Ureter (tissue), 1 donor: Measurements from ENCODE around the gene QRICH1. TPM values are rescaled to one million over a fixed set of nuclear protein-coding genes. Genes with fewer than 3 reads are reported as not detected.
A peak's percentile ranks its signal among the peaks of the same experiment; 100 is the strongest.

Experiments used
- DNase-seq: peaks from one replicate; pipeline ENCODE4 v3.0.0-alpha.2; 2020; ENCODE audit warnings: low spot score
- total RNA-seq: library from RNA; stranded (reverse); gene quantifications from one replicate; pipeline ENCODE4 v1.2.4, GENCODE V29; 2023
- donor health status: DM: yes; HTN: yes; CAD: no.

The QRICH1 gene
- total RNA-seq, 1 donor from 2014 or later: 131 TPM

DNA sequence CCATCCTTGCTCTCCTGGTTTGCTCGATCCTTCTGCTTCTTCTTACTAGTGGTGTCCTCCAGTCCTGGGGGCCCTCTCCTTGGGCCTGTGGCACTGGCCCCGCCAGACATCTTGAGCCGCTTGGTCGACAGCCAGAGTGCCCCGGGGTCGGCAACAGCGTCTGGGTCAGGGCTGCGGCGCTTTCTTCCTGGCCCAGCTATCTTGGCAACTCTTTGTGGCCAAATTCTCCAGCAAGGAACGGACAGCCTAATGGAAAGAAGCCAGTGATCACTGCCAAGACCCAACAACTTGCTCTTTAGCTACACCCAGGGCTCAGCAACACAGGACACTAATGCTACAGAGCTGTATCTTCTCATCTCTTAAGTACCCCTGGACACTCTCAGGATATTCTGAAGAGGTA lies 25.2 kb upstream of the QRICH1 start:
- no peak for DNase-seq

DNA sequence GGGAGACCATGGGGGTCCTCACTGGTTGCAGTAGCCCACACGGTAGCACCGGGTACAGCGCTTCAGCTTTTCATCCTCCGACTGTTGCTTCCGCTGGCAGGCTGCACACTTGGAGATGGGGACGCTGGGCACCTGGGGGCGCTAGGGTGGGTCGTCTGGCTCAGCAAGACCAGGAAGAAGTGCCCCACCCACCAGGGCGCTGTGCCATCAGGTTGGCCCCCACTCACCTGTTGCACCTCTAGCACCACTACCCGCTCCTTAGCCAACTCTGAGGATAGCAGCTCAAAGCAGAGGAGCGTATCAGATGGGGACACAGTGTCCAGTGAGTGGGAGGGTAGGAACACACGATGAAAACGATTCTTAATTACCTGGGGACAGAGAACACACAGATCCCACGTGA lies 18.4 kb upstream of the QRICH1 start:
- DNase-seq: no peak

DNA sequence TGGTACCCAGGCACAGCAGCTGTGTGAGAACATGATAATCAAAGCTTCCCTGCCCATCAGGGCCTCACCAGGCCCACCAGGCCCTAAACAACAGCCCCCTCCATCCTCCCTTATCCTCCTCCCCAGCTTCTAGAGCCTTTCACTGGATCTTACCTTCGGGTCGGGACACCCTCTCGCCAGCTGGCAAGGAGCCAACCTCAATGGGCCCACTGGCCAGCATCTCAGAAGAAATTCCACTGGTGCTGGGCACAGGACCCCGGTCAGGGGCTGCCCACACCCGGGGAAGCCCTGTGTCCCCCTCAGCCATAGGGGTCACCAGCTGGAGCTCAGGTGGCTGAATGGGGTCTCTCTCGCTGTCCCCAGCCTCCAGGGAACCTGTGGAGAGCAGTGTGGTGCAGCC lies 17.5 kb upstream of the QRICH1 start:
- DNase-seq: no peak

DNA sequence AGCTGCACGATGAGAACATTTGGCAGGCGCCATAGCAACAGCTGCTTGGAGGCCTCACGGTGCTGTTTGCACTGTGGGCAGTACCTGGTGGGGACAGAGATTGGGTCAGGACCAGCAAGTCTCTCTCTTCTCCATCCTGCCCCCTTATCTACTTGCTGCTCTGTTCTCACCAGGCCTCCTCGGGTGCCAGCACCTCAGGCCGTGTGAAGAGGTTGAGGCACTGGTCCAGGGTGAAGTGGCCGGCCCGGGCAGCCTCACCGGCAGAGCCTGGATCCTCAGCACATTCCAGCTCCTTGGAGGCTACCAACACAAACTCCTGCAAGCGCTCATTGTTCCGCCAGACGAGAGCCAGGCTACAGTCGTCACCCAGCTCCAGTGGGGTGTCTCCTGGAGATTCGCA lies 16.9 kb upstream of the QRICH1 start:
- DNase-seq: no peak

DNA sequence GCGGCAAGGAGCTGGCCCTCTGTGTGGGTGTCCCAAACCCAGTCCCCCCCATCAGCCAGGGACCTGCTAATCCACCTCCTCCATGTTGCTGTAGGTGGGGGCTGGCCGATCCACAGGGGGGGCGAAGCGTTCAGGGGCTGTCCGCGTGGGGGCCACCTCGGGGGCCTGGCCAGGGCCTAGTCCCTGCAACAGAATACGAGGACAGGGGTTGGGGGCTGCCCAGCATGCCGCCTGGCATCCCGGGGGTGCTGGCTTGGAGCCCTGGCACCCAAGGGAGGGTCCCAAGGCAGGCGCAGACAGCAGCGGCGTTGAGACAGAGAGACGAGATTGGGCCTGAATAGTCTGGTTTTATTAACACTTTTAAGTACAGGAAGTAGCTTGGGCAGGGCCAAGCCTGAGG lies 14.5 kb upstream of the QRICH1 start:
- DNase-seq: no peak

DNA sequence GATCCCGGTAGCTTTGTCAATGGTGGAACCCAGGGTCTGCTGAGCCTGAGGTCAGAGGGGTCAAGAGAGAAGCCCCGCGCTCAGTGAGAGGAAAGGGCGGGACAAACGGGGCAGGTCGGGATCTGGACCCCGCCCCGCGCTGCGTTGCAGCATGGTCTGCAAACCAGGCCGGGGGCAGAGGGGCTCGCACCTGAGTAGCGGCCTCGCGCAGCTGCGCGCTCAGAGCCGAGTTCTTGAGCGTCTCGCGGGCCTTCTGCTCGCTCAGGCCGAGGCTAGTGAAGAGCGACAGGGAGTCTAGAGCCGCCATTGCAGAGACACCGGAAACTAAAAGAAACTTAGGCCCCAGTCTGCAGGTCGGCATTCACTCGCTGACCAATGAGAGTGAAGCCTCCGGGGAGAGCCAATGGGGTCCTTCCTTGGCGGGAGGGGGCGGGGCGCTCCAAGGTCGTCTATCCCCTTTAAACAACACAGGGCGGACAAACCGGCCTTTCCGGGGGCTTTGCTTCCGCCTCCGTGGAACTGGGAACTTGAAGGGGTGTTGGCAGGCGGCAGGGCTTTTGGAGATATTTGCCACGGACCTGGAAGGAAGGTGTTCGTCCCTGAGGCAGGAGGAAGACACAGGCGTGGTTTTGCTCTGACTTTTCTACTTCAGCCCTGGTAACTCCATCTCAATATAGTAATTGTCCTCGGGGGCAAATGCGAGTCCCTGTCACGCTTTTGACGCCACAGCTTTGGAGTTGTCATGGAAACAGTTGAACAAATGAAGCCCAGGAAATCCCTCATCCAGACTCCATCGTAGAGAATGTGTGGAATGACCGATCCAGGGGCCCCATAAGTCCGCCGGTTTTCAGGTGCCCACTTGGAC lies 10.8 kb upstream of the QRICH1 start, which contains the start of gene QARS1:
QARS1 (minus strand) TSS at position 331 of the 865 bp plus-strand sequence; CDS start at position 307, 24 bp downstream.
- DNase-seq: peak; percentile 97

DNA sequence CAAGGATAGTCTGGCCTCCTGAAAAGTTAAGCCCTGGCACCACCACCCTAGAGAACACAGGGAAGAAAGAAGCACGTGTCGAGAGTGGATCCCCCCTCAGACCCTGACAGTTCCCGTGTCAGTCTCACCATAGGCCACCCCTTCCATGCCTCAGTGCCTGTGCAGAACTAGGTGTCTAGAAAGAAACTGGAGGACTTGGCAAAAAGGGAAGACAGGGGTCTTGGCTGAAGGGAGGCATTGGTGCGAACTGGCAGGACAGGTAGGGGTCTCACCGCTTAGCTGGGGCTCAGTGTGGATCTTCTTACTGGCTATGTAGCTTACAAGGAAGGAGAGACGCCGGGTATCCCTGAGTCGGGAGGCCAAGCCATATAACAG lies 10.2 kb upstream of the QRICH1 start:
- DNase-seq: no peak

DNA sequence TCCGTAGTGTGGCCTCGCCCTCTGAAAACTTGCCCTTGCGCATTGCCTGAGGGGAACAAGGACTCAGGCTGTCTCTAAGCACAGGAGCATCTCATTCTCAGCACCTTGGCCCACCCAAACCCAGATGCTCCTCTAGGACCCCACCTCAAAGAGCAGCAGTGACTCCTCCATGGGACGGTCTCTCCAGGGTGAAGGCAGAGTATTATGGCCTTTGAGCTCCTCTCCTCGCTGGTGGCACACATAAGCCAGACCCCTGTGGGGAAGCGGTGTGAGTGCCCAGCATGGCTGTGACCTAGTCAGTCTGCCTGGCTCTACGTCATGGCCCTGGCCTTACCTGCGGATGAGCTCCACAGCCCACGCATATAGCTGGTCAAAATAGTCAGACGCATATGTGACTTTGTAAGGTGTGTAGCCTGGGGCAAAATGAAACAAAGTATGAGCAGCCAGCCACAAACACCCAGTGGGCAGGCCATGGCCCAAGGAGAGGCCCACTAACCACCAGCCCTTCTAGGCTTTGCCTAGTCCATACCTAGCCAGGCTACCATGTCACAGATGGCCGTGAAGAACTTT lies 6.3 kb upstream of the QRICH1 start:
- no peak for DNase-seq

DNA sequence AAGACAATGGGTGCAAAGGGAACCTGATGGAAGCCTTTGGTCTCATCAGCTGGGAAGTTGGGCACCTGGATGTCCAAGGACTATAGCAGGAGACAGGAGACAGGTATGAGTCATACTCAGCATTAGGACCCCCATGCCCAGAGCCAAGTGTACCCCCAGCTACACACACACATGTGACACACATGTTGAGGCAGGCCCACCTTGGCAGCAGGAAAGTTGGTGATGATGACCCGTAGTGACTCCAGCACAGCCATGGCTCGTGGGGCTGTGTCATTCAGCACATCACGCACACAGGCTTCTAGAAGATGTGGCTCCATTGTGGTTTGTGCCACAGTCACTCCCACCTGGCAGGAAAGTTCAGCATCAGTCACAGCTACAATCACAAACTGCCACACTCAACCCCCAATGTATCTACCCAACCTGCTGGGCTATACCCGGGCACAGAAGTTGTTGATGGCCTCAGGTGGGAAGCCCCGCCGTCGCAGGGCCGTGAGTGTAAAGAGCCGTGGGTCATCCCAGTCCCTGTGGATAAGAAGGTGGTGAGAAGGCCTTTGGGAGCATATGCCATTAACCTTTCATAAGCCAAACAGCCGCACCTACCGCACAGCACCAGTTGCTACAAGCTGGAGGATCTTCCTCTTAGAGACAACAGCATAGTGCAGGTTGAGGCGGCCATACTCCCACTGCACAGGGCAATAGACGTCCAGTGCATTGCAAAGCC lies 5.2 kb upstream of the QRICH1 start:
- no peak for DNase-seq

DNA sequence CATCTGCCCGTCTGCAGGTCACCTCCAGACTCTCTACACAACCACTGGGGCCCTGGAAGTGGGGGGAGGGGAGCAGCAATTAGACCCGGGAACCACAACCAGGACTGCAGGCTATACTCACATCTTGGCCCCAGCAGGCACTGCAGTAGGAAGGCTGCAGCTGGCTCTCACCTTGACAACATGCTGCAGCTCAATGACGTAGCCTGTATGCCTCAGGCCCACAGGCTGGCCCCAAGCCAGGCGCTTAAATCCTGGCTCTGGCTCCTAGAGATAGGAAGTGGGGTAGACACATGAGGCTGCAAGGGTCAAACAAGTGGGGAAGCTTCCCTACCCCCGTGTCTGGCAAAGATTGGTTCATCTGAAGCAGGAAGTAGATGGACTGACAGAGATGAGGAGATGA lies 4.6 kb upstream of the QRICH1 start:
- DNase-seq: no peak

DNA sequence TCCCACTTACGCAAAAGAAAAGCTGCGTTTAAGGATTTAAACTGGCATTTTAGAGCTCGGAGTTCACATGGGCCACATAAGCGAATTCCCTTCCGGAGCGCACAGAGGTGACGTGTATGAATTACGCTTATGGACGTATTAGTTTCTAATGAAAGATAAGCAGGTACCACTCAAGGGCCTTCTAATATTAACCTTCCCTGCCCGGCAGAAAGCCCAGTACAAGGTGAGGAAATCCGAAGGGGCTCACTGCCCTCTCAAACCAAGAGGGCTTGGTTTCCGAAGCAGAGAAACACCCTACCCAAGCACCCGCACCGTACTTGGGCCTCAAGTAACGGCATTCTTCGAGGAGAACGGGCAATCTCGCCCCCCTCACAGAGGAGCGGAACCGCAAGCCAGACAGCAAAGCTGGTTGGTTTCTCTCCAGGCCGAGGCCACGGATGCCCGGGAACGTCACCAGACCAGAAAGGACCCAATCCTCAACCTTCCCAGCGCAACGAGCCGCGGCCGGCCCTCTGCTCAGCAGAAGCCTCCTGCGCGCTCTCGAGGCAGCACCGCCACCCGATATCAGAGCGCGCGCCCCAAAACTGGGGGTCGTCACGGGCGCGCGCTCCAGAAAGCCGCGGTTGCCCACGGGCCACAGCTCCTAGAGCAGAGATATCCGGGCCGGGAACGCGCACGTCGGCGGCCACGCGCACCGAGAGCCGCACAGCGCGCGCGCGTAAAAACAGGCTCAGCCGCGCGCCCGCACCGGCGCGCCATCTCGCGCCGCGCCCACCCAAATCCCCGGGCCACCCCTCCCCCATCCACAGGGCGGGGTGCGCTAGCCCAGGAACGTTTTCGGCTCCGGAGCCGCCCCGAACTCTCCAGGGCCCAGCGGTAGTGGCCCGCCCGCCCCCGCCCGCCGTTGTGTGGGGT lies 676 bp downstream of the QRICH1 start:
- peak; percentile 76 for DNase-seq

DNA sequence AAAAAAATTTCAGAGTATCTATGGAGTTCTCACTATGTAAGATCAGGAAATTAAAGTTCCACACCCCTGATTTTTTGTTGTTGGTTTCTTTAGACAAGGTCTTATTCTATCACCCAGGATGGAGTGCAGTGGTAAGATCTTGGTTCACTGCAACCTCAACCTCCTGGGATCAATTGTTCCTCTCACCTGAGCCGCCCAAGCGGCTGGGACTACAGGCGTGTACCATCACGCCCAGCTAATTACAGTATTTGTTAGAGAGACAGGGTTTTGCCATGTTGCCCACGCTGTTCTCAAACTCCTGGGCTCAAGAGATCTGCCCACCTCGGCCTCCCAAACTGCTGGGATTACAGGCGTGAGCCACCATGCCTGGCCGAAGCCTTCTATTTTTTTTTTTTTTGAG lies 12.4 kb downstream of the QRICH1 start:
- DNase-seq: no peak

DNA sequence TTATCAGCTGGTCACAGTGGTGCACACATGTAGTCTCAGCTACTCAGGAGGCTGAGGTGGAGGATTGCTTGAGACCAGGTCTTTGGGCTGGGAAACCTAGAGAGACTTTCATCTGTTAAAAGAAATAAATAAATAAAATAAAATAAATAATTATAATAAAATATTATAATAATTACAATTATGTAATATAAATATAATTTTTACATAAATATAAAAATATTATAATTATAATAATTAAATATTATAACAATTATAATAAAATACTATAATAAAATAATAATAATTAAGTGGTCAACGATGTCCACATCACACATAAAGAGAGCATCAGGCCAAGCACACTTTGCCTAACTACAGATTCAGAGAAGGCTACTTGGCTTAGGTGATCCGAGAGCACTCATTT lies 14.6 kb downstream of the QRICH1 start:
- DNase-seq: no peak

DNA sequence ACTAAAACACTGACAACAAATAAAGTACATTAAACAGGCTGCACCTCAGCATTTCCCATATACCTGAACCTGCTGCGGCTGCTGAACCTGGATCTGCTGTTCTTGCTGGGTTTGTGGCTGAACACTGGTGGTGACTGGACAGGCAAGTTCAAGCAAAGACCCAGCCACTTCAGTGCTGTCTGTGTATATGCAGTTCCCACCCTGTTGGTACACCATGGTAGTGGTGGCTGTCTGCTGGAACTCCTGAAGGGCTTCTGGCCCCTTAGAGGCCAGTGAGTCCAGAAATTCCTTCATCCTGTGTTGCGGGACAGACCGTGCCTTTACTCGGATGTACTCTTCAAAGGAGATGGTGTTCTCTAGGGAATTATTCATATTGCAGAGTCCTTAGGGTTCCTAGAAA lies 17.2 kb downstream of the QRICH1 start:
- no peak for DNase-seq

DNA sequence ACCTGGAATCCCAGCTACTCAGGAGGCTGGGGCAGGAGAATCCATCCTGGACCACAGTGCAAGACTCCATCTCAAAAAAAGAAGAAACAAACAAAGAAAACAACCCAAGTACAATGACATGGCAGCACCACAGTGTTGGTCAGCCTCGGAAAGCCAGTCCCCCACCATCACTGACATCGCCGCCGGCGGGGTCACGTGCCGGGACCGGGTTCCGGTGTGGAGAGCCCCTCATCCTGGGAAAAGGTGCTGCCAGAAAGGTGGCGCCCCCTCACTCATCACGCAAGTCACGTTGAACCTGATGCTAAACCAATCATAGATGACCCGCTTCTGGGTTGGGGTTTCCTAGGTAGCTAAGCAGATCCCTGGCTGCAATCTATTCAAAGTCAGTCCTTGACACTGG lies 17.8 kb downstream of the QRICH1 start:
- no peak for DNase-seq

DNA sequence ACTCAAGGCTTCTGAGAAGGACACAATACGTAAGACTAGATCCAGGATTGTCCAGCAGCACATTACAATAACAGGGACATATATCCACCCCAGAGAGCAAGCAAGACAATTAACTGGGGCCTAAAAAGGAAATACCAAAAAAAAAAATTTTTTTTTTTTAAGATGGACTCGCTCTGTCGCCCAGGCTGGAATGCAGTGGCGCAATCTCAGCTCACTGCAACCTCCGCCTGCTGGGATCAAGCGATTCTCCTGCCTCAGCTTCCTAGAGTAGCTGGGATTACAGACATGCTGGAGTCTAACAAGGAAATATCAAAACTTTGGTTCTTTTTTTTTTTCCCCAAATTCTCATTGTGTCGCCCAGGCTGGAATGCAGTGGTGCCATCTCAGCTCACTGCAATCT lies 35.9 kb downstream of the QRICH1 start:
- DNase-seq: no peak

DNA sequence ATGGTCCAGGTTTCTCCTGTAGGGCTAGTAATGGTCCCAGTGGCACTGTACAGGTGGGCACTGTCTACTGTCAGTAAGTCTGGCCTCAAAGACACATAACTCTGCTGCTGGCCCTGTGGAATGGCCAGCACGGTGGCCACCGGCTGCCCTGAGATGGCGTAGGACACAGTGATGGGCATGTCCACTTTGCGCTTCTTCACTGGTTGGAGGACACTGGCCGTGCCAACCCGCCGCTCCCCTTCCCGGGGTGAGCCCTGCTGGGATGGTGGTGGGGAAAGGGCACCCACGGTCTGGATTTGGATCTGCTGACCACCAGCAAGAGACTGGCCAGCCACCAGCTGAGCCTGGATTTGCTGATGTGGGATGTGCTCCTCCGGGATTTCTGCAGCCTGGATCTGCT lies 36.6 kb downstream of the QRICH1 start:
- DNase-seq: no peak

DNA sequence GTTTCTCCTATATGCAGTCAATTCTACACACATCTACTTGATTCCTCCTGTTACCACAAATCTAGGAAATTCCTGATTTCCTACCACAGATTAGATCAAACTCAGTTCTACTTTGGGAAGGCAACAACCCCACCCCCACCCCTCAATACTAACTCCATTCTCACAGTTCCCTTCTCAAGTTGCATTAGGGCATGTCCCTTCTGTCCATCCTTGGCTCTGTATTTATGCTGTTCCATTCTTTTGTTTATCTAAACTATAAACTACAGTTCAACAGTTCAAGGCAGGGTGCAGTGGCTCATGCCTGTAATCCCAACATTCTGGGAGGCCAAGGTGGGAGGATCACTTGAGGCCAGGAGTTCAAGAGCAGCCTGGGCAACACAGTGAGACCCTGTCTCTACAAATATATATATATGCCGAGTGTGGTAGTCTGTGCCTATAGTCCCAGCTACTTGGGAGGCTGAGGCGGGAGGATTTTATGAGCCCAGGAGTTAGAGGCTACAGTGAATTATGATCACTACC lies 39.5 kb downstream of the QRICH1 start:
- DNase-seq: no peak

DNA sequence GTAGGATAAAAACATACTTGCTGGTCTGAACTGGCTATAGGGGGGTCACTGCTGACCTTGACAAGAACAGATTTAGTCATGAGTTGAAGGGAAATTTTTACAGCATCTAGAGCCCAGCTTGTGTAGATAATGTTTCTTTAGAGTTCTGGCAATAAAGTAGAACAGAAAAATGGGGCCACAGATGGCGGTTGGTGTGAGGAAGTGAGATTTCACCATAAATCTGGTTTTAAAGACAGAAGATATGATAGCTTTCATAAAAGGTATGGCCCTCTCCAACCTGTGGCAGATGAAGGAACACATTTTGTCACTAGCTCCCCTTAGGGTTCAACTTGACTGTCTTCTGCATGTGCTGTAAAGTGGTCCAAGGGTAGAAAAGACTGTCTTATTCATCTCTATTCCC lies 40.3 kb downstream of the QRICH1 start:
- no peak for DNase-seq

DNA sequence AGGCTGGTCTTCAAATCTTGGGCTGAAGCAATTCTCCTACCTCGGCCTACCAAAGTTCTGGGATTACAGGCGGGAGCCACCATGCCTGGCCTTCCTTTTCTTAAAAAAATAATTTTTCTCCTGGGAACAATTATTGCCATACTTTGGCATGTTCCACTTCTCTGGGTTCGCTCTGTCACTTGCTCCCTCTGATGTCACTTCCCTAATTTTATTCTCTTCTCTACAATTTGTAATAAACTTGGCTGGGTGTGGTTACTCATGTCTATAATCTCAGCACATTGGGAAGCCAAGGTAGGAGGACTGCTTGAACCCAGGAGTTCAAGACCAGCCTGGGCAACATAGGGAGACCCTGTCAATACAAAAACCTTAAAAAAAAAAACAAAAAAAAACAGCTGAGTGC lies 58.6 kb downstream of the QRICH1 start:
- no peak for DNase-seq

DNA sequence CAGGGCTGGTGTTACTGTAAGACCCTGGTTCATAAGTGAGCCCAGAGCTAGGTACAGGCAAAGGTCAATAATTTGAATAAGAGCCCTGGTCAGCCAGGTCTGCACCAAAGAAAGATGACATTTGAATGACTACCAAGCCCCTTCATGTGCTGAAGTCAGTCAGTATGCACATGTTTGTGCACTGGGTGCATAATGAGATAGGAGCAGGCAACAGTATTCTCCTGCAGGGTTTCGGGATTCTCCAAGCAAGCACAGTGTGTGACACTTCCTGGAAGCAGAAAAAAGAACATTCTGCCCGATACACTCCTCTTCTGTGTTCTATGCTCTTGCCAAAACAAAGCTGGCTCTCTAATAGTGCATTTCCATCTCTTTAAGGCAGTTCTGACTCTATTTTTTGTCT lies 59.2 kb downstream of the QRICH1 start:
- DNase-seq: no peak
